Frontal cortex (tissue), 4 donors: ENCODE measurements around the gene ABCG4. TPM values are rescaled to one million over a fixed set of nuclear protein-coding genes. Genes with fewer than 3 reads are reported as not detected.
A peak's percentile ranks its signal among the peaks of the same experiment; 100 is the strongest.
"Not testable (repeated sequence)": the region's sequence is repeated elsewhere in the genome, so short reads cannot be mapped to it uniquely, and the experiment has no call there.

Experiments used
- DNase-seq, 2 donors: peaks; one replicate each; pipeline ENCODE4 v3.0.0; 2012; ENCODE audit warnings: low spot score in 2 of 2
- FAIRE-seq: peaks from 2 replicates; lab custom pipeline; 2012; peaks lifted over from hg19 to GRCh38; lab: Jason Lieb, UNC
- total RNA-seq: library from RNA; depleted of rRNA; stranded (reverse); fragments of >200 nt; gene quantifications from one replicate; pipeline ENCODE4 v1.2.3, GENCODE V29; 2014
- donor health status: control.
- donor health status: control.
- donor health status: control.

ABCG4 gene
- total RNA-seq, 1 donor from 2014 or later = 2.0 TPM

DNA sequence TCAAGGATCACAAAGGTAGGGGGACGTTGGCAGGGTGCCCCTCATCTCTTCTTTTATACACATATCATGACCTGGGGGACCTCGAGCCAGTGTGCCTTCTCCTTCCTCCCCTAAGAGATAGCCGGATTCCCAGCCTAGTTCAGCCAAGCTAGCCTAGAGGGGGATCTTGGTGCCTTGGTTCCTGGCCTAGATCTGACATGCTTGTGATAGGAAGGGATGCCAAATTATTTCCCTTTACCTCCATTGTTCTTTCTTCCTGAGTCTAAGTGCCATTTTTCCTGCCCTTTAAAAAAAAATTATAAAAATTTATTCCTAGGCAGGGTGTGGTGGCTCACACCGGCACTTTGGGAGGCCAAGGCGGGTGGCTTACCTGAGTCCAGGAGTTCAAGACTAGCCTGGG lies 34.5 kb upstream of the ABCG4 start:
- no peak for DNase-seq
- FAIRE-seq = no peak

DNA sequence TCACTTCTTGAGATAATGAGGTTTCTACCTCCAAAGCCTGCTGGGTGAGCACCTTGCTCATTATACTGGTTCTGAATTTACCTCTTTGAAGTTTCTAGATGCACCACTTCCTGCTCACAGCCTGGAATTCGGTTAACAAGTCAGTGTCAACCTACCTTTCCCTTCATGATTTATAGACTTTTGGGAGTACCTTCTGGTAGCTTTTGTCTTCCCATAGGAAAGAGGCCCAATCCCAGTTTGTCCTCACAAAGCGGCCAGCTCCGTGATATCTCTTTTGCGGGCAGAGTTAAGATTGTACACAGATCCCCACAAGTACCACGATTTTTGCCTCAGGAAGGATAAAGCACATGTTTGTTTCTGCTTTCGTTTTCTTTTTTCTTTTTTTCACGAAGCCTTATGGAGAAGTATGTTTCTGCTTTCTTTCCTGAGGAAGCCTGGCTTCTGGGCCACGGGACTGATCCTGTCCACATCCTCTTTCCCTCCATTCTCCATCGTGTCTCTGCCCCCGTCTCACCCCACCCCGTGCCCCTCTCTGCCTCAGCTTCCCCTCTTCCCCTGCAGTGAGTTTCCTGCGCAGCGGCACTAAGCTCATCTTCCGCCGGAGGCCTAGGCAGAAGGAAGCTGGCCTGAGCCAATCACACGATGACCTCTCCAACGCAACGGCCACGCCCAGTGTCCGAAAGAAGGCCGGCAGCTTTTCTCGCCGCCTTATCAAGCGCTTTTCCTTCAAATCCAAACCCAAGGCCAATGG lies 33.2 kb upstream of the ABCG4 start:
- FAIRE-seq (no peak), DNase-seq (no peak)

DNA sequence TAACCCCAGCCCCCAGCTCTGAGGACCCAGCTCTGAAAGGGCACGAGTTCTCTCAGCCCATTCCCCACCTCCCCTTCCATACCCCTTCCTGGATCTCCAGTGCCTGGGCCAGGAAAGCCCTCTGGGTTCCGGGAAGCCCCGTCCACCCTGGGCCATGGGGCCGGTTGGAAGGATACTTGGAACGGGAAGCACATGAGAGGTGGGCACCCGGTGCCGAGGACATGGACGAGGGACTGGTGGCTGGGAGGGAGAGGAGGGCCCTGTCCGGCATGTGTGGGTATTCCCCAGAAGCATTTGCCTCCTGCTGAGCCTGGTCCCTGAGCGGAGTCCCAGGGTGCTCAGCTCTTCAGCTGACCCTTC lies 32.6 kb upstream of the ABCG4 start:
- no peak for FAIRE-seq
- no peak for DNase-seq

DNA sequence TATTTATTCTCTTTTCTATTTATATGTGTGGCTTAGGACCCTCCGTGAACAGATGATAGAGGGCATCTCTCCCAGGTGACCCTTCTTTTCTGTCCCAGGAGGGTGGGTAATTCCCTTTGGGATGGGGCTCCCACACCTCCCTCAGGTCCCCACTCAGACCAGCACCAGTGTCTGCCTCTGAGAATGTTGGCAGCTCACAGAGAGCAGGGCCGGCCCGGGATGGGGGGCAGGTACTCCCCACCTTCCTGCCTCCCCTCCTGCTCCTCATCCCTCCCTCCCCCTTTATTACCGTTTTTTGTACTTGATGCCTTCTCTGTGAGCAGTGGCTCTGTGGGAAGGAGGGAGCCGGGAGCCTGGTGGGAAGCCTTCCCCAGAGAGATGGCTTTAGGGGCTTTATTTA lies 32.3 kb upstream of the ABCG4 start:
- DNase-seq (no peak), FAIRE-seq (no peak)

DNA sequence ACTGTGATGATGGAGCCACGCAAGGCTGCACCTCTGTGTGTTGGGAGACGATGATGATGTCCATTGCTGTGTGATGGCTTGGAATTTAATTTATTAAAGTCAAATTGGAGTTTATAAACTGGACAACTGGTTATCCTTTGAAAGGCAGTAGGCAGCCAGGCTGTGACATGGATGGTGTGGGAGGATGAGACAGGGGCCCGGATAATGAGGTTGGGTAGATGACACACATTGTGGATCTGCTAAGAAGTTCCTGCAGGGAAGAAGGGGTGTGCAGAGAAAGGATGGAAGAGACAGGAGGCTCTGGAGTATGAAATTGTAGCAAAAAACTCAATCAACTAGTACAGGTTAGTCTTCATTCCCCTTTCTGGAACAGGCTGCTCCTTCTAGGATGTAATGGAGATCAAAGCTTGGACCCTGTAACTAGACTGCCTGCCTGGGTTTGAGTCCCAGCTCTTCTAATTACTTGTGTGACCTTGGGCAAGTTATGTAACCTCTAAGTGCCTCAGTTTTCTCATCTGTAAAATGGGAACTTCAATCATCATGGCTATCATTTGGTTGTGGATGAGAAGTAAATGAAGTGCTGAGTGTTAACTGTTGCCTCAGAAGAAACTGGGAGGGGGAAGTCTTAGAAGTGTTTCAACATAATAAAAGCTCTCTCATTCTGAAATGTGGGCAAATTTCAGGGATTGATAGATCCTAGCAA lies 31.7 kb upstream of the ABCG4 start:
- DNase-seq (no peak), FAIRE-seq (no peak)

DNA sequence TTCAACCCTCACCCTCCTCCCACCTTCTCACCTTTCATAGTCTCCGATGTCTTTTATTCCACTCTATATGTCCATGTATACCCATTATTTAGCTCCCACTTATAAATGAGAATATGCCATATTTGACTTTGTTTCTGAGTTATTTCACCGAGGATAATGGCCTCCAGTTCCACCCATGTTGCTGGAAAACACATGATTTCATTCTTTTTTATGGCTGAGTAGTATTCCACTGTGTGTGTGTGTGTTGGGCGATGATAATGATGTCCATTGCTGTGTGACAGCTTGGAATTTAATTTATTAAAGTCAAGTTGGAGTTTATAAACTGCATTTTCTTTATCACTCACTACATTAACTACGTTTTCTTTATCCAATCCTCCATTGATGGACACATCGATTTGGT lies 30.6 kb upstream of the ABCG4 start:
- FAIRE-seq (no peak), DNase-seq (no peak)

DNA sequence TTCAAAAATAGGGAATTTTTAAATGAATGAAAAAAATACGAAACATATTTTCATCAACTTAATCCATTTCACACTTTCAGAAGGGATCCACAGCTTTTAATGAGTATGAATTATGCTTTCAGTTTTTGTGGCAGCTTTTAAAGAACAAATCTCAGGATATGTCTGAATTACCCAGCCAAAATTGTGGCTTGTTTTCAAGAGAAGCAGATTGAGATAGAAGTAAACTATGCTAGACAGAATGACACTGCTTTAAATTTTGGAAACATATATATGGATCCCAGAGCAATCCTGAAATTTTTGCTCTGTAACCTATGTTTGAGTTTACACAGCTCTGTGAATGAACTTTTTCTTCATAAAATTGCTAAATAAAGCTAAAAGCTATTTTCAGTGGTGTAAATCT lies 29.9 kb upstream of the ABCG4 start:
- DNase-seq (no peak), FAIRE-seq (no peak)

DNA sequence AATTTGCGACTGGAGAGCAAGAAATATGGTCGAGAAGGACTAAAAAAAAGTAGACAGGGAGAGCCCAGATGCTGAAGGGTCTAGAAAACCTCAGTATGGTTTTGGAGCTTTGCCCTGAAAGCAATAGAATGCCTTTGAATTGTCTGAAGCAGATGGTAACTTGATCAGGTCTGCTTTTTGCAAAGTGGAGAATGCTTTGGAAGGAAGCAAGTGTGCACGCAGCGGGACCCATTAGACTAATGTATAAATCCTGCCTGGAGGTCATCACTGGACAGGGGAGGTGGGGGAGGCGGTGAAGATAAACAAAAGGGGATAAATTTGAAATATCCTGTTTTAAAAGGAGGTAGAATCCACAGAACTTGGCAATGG lies 28.2 kb upstream of the ABCG4 start:
- DNase-seq = no peak

DNA sequence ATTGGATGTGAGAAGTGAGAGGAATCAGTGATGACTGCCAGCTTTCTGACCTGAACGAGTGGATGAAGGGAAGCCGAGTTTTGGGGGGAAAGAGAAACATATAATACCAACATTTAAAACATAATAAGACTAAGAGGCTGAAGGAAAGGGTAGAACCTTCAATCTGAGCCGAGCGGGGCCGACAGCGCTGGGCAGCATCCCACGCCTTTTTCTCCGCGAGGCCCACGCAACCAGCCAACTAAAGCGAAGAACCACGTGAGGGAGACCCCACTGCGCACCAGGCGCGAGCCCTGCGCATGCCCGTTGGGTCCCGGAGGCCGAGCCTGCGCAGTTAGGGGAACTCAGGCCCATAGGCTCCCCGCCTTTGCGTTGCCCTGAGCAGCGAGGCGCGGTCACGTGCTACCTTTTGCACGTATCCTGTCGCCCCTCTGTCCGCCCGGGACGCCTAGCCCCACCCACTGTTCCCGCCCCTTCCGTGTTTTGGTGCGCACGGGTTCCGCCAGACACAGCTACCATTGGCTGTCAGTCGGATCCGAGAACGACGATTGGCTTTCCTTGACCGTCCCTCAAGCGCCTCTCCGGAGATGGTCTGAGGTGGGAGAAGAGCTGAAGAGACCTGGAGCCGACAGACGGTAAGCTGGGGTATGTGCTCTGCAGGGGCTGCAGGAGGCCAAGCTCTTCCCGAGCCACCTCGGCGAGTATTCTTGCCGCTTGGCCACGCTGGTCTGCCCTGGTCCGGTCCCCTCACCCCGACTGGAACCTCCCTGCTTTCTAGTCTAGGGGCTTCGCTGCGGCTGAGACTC lies 27.6 kb upstream of the ABCG4 start, which contains the start of gene HINFP:
TSS of gene HINFP (plus strand) at position 573 of the 803 bp plus-strand sequence. CDS start 5,365 bp downstream, outside the sequence.
- no peak for FAIRE-seq
- peak; percentile 93 to 98 for DNase-seq

More for the DNA sequence above, 28.2 kb upstream of the ABCG4 start:
- no peak for FAIRE-seq

DNA sequence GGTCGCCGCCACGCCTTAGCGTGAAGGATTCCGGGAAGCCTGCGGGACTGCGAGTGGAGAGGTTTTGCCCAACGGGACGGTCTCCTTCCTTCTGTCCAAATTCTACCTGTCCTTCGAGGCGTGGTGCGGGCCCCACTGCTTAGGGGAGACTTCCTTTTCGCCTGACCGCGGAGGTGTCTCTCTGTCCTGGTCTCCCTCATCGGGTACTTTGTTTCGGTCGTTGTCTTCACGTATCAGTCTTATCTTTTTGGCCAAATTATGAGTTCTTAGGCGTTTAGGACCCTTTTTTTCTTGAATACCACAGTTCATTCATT lies 27.1 kb upstream of the ABCG4 start:
- FAIRE-seq = no peak
- no peak for DNase-seq

DNA sequence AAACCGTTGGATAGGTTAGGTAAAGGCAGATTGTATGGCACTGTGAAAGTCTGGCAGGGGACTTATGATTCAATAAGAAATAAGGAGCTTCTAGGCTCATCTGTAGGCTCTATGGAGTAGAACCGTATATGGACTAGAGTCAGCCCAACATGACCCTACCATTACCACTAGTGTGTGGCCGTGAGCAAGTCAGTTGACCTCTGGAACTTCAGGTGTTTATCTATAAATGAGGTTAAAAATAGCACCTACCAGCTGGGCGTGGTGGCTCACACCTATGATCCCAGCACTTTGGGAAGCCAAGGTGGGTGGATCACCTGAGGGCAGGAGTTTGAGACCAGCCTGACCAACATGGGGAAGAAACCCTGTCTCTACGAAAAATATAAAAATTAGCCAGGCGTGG lies 23.0 kb upstream of the ABCG4 start:
- DNase-seq (no peak), FAIRE-seq (no peak)

DNA sequence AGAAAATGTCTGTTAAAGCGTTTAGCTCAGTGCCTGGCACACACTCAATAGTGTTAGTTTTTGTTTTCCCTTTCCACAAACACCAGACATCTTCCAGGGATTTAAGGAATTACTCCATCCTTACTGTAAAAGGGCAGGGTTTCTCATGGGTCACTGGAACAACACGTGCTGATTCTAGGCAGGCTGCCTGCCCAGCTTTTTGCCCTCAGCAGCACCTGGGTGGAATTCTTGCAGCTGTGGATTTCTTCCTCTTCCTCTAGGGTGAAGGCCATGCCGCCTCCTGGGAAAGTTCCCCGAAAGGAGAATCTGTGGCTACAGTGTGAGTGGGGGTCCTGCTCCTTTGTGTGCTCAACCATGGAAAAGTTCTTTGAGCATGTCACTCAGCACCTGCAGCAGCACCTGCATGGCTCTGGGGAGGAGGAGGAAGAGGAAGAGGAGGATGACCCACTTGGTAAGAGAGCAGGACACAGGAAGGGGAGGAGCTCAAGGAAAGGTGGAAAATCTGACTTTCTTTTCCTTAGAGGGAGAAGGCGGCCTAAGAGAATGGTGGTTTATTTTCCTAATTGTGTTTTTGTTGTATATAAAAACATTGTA lies 22.1 kb upstream of the ABCG4 start:
- FAIRE-seq (no peak), DNase-seq (no peak)

DNA sequence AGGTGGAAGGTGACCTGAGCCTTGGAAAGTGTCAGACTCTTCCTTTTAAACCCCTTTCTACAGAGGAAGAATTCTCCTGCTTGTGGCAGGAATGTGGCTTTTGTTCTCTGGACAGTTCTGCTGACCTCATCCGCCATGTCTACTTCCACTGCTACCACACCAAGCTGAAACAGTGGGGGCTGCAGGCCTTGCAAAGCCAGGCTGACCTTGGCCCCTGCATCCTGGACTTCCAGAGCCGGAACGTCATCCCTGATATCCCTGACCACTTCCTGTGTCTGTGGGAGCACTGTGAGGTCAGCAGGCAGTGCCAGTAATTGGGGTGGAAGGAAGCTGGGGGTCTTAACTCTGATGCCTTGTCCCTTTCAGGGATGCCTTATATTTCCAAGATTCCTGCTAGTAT lies 18.2 kb upstream of the ABCG4 start:
- DNase-seq = no peak
- FAIRE-seq = no peak

DNA sequence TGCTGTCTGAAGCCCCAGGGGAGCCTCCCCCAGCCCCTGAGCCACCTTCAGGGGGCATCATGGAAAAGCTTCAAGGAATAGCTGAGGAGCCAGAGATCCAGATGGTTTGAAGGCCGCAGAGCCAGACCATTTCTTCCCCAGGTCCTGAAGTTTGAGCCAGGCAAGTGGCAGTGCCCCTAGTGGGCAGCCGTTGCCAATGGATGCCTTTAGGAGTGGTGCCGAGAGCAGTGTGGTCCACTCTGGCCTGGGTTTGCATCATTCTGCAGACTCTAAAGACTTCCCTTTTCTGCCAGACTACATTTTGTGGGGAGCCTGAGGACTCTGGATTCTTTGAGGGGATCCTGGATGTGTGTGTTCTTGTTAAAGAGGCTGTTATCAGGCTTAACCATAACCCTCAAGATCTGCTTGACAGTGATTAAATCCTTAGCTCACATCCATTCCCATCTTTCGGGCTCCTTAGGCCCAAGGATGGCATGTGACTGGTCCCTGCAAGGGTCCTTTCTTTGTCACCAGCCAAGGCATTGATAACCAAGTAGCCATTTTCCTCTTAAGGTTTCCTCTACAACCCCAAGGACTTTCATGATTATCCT lies 14.4 kb upstream of the ABCG4 start:
- DNase-seq (no peak), FAIRE-seq (no peak)

DNA sequence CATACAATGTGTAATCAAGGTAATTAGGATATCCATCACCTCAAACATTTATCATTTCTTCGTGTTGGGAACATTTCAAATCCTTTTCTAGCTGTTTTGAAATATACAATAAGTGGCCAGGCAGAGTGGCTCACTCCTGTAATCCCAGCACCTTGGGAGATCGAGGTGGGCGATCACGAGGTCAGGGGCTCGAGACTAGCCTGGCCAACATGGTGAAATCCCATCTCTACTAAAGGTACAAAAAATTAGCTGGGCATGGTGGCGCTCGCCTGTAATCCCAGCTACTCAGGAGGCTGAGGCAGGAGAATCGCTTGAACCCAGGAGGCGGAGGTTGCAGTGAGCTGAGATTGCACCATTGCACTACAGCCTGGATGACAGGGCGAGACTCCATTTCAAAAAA lies 9.6 kb upstream of the ABCG4 start:
- DNase-seq, FAIRE-seq: not testable (repeated sequence)

DNA sequence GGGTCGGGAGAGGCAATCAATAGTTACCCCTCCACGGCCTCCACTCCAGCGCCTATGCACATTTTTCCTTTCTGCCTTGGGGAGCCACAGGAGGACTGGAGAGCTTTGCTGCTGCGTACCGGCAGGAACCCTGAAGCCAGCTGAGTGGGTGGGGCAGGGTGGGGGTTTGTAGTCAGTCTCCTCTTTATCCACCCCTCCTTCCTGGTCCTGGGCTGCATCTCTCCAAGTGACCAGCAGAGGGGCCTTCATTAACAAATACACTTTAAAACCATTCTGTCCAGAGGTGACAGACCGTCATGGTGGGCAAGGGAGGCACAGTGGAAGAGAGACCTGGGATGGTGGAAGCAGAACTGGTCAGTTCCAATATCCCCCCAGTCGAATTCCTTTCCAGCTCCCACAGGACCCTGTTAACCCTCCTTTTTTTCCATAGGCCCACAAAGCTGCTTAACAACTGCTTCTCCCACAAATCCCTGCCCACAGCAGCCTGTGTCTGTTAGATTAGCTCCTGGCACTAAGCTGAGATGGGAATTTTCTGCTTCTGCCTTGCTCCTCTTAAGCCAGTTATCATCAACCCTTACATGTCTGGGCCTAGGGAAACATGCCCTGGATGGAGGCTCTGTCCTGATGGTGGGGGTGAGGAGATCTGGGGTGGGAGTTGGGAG lies 3.9 kb upstream of the ABCG4 start:
- DNase-seq (peak; percentile 58 to 79), FAIRE-seq (no peak)

DNA sequence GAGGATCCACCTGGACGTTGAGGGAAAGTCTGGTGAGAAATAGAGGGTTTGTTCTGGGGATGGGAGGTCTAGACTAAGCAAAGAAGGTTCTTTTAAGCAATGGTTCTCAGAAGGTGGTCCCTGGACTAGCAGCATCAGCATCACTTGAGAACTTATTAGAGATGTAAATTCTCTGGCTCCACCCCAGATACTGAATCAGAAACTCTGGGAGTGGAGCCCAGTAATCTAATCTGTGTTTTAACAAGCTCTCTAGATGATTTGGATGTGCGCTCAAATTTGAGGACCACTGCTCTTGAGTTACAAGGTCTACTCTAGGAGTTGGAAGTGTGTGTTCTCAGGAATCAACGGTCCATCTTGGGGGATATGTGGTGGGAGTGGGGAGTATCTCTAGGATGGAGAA lies 3.3 kb upstream of the ABCG4 start:
- no peak for DNase-seq
- FAIRE-seq = no peak

DNA sequence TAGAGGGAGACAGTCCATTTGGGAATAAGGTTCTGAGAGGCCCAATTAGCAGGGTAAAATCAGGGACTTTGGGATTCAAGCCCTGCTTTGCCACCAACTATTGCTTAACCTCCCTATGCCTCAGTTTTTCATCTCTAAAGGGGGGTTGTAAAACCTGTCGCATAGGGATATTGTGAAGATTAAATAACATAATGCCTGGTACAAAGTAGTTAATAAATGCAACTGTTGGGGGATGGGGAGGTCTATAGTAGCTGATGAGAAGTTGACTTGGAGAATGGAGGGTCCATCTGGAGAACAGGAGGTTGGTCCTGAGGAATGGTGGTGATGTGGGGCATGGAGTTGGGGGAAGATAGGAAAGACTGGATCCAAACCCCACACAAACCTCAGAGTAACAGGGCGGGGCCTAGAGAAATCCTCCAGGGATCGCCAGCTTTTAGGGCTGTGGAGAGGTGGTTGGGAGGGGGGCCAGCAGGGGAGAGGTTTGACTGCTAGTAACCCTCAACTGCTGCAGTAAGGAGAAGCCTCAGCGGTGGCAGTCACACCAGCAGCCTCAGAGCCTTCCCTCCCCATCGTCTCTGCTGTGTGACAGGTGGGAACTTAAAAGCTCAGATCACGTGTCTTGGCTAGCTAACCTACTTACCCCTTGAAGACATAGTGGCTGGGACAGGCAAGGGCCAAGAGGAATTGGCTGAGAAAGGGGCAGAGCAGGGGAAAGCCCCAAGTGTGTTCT lies 1.1 kb upstream of the ABCG4 start:
- FAIRE-seq = no peak
- no peak for DNase-seq

DNA sequence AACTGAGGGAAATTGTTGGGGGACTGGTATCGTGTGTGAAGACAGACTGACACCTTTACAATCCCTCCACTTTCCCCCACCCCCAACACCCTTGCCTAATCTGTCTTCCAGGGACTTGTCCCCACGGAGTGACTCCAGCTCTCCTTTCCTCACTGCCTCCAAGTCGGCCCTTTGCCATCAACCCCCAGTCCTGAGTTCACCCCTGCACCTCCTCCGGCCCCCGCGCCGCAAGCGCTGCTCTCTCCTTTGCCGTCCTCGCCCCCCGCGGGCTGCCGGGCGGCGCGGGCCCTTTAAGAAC lies 183 bp upstream of the ABCG4 start:
- FAIRE-seq (no peak), DNase-seq (no peak)
